Mucosa of rectum (tissue), 2 donors: ENCODE results near the gene CPNE9.

ENCODE experiments used
- H3K27ac ChIP-seq, 2 donors: one replicate each; pipeline ENCODE4 v1.7.0; 2013; ENCODE audit warnings: inconsistent platforms in 2 of 2, low read depth in 2 of 2, low read length in 2 of 2
- H3K27me3 ChIP-seq, 2 donors: one replicate each; pipeline ENCODE4 v1.7.0; 2013; ENCODE audit warnings: low read length in 2 of 2; ENCODE audit not compliant: control insufficient read depth in 2 of 2, insufficient read depth in 2 of 2
- H3K36me3 ChIP-seq, 2 donors: one replicate each; pipeline ENCODE4 v1.7.0; 2013; ENCODE audit warnings: low read length in 2 of 2; ENCODE audit not compliant: control insufficient read depth in 2 of 2, insufficient read depth in 2 of 2
- H3K4me1 ChIP-seq, 2 donors: one replicate each; pipeline ENCODE4 v1.7.0; 2013; ENCODE audit warnings: low read length in 2 of 2, mild to moderate bottlenecking in 1 of 2; ENCODE audit not compliant: control insufficient read depth in 2 of 2, insufficient read depth in 2 of 2
- H3K4me3 ChIP-seq, 2 donors: one replicate each; pipeline ENCODE4 v1.7.0; 2013; ENCODE audit warnings: low read length in 2 of 2
- H3K9ac ChIP-seq, 2 donors: one replicate each; pipeline ENCODE4 v1.7.0; 2013; ENCODE audit warnings: low read length in 2 of 2, low read depth in 1 of 2, mild to moderate bottlenecking in 1 of 2
- H3K9me3 ChIP-seq, 2 donors: one replicate each; pipeline ENCODE4 v1.7.0; 2013; ENCODE audit warnings: low read length in 2 of 2; ENCODE audit not compliant: control insufficient read depth in 2 of 2
- donor health status: healthy.
- donor health status: Normal muscosa, but diverticular disease.

The CPNE9 gene

GRCh38 chr3:9739181-9739580 lies 35.5 kb downstream of the CPNE9 start:
- no peak overlapping the region for H3K9ac ChIP-seq
- H3K9me3 ChIP-seq, result no peaks in the 10 kb centered on the region
- H3K27ac ChIP-seq, result no peak overlapping the region
- peaks cover 82 to 90% of the 10 kb centered on the region in 2 donors for H3K36me3 ChIP-seq
- H3K4me3 ChIP-seq, result no peak overlapping the region
- no peaks in the 10 kb centered on the region for H3K27me3 ChIP-seq
- peaks cover 0 to 2% of the 10 kb centered on the region in 2 donors for H3K4me1 ChIP-seq

DNA sequence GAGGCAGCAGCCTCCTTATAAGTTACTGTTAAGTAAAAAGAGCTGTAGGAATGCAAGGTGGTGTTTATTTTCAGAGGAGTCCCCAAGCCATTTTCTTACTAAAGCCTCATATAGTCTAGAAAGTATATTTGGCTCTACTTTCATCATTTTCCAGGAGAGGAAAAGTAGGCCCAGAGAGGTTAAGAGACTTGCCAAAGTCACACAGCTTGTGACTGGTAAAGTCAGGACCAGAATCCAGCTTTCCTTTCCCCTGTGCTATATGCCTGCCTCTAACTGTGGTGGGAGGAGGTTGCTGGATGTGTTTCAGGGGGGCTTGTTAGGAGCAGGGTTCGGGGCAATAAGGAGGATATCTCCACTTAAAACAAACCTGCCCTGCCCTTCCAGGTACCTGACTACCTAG lies 38.9 kb downstream of the CPNE9 start:
- Histone ChIP-seq H3K27me3 (no peaks in the 10 kb centered on the region), H3K9me3 (no peaks in the 10 kb centered on the region), H3K4me3 (no peak overlapping the region), H3K27ac (no peak overlapping the region), H3K4me1 (no peaks in the 10 kb centered on the region), H3K9ac (no peak overlapping the region), H3K36me3 (peaks cover 92 to 98% of the 10 kb centered on the region in 2 donors)

DNA sequence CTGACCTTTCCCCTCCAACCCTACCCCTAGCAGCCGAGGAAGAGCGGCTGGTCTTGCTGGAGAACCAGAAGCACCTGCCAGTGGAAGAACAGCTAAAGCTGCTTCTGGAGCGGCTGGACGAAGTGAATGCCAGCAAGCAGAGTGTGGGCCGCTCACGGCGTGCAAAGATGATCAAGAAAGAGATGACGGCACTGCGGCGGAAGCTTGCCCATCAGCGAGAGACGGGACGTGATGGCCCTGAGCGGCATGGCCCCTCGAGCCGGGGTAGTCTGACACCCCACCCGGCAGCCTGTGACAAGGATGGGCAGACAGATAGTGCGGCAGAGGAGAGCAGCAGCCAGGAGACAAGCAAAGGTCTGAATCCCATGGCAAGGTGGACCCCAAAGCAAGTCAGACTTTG lies 39.9 kb downstream of the CPNE9 start:
- H3K9ac ChIP-seq, result no peak overlapping the region
- H3K27me3 ChIP-seq, result no peaks in the 10 kb centered on the region
- H3K4me3 ChIP-seq, result no peak overlapping the region
- H3K36me3 ChIP-seq, result peaks cover 90 to 98% of the 10 kb centered on the region in 2 donors
- H3K27ac ChIP-seq, result no peak overlapping the region
- no peaks in the 10 kb centered on the region for H3K9me3 ChIP-seq
- no peaks in the 10 kb centered on the region for H3K4me1 ChIP-seq

- peaks cover 85 to 92% of the 10 kb centered on the region in 2 donors for H3K36me3 ChIP-seq
- peaks cover 3% of the 10 kb centered on the region in 2 donors for H3K4me1 ChIP-seq
Observed at GRCh38 chr3:9744162-9744561, 40.5 kb downstream of the CPNE9 start.

DNA sequence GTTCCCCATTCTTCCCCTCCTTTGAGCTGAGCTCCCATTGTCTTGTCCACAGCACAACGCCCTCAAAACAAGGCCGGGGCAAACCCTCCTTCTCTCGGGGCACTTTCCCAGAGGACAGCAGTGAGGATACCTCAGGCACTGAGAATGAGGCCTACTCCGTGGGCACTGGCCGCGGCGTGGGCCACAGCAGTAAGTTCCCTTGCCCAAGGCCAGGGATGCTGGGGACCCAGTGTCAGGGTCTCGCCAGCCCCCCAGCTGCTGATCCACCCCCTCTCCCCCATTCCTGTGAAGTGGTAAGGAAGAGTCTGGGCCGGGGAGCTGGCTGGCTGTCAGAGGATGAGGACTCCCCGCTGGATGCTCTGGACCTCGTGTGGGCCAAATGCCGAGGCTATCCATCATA lies 41.9 kb downstream of the CPNE9 start:
- H3K36me3 ChIP-seq, result peaks cover 73 to 78% of the 10 kb centered on the region in 2 donors
- H3K27ac ChIP-seq, result no peak overlapping the region
- no peak overlapping the region for H3K9ac ChIP-seq
- H3K4me3 ChIP-seq, result no peak overlapping the region
- H3K9me3 ChIP-seq, result no peaks in the 10 kb centered on the region
- no peaks in the 10 kb centered on the region for H3K27me3 ChIP-seq
- peaks cover 8 to 9% of the 10 kb centered on the region in 2 donors for H3K4me1 ChIP-seq

More at GRCh38 chr3:9744162-9744561, 40.5 kb downstream of the CPNE9 start:
- no peaks in the 10 kb centered on the region for H3K27me3 ChIP-seq
- no peak overlapping the region for H3K4me3 ChIP-seq
- no peaks in the 10 kb centered on the region for H3K9me3 ChIP-seq
- no peak overlapping the region for H3K27ac ChIP-seq
- no peak overlapping the region for H3K9ac ChIP-seq

- H3K4me3 ChIP-seq, result no peak overlapping the region
- H3K4me1 ChIP-seq, result peaks cover 16 to 17% of the 10 kb centered on the region in 2 donors
- H3K27ac ChIP-seq, result no peak overlapping the region
- H3K9me3 ChIP-seq, result no peaks in the 10 kb centered on the region
- H3K27me3 ChIP-seq, result no peaks in the 10 kb centered on the region
- no peak overlapping the region for H3K9ac ChIP-seq
- H3K36me3 ChIP-seq, result peaks cover 65 to 72% of the 10 kb centered on the region in 2 donors
Observed at GRCh38 chr3:9746330-9746729, 42.7 kb downstream of the CPNE9 start.

GRCh38 chr3:9747267-9747666 lies 43.6 kb downstream of the CPNE9 start:
- H3K4me1 ChIP-seq, result peaks cover 19 to 20% of the 10 kb centered on the region in 2 donors
- H3K27me3 ChIP-seq, result no peaks in the 10 kb centered on the region
- H3K27ac ChIP-seq, result no peak overlapping the region
- H3K4me3 ChIP-seq, result no peak overlapping the region
- no peak overlapping the region for H3K9ac ChIP-seq
- no peaks in the 10 kb centered on the region for H3K9me3 ChIP-seq
- H3K36me3 ChIP-seq, result peaks cover 64 to 73% of the 10 kb centered on the region in 2 donors

DNA sequence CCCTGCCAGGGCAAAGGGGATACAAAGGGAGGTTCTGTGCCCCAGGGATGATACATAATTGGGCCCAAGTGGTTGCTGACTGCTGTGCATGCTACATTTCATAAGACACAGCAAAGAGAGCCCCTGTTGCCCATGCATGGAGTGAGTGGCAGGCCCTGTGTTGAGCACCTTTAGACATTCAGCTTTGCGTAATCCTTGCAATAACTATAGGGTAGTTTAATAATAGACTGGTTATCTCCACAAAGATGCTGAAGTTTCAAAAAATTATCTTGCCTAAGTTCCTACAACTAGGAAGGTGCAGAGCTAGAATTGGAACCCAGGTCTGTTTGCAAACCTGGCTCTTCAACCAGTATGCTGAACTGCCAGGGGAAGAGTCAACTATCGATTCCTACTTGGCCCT lies 44.4 kb downstream of the CPNE9 start:
- H3K27me3 ChIP-seq, result no peaks in the 10 kb centered on the region
- H3K9ac ChIP-seq, result no peak overlapping the region
- no peak overlapping the region for H3K27ac ChIP-seq
- peaks cover 58 to 67% of the 10 kb centered on the region in 2 donors for H3K36me3 ChIP-seq
- H3K4me3 ChIP-seq, result no peak overlapping the region
- peaks cover 19 to 20% of the 10 kb centered on the region in 2 donors for H3K4me1 ChIP-seq
- no peaks in the 10 kb centered on the region for H3K9me3 ChIP-seq

GRCh38 chr3:9749296-9749644 lies 45.6 kb downstream of the CPNE9 start:
- Histone ChIP-seq H3K27ac (peak overlapping the region; percentile 90 to 97), H3K36me3 (peaks cover 48 to 56% of the 10 kb centered on the region in 2 donors), H3K27me3 (no peaks in the 10 kb centered on the region), H3K9ac (peak overlapping the region; percentile 81 to 85), H3K4me3 (peak overlapping the region; percentile 90 to 91), H3K9me3 (no peaks in the 10 kb centered on the region), H3K4me1 (peaks cover 19 to 20% of the 10 kb centered on the region in 2 donors)

GRCh38 chr3:9749645-9750555 lies 46.3 kb downstream of the CPNE9 start, which contains the start of gene OGG1:
Gene OGG1 (plus strand): TSS chr3:9749952. CDS start chr3:9750287, 335 bp downstream.
- Histone ChIP-seq H3K9ac (peak within 1 kb of the TSS; percentile 81 to 85), H3K4me1 (peaks cover 19 to 27% of the 10 kb centered on the region in 2 donors), H3K4me3 (peak within 1 kb of the TSS; percentile 90 to 91), H3K9me3 (no peaks in the 10 kb centered on the region), H3K27ac (peak within 1 kb of the TSS; percentile 90 to 97), H3K36me3 (peaks cover 43 to 53% of the 10 kb centered on the region in 2 donors), H3K27me3 (no peaks in the 10 kb centered on the region)
